ENCODE data around the gene MTR.

MTR gene

GRCh38 chr1:236751935-236752334 lies 43.2 kb upstream of the MTR start:
- DNase-seq (ENCODE audit: low spot score): no peak
- in situ Hi-C loops (cut with MboI; ENCODE audit: low pct_unique_long_range_greater_than_20kb, low sequenced_read_pairs, unreplicated experiment): no loop called here

GRCh38 chr1:236753516-236753915 lies 41.6 kb upstream of the MTR start:
- in situ Hi-C loops (cut with MboI; ENCODE audit: low pct_unique_long_range_greater_than_20kb, low sequenced_read_pairs, unreplicated experiment): no loop called here
- DNase-seq (ENCODE audit: low spot score): no peak
- TF ChIP-seq CTCF (IDR thresholded peaks at IDR 0.05; ENCODE audit: extremely low read depth, insufficient read depth, missing control alignments): peak; percentile 33

More at GRCh38 chr1:236751935-236752334, 43.2 kb upstream of the MTR start:
- TF ChIP-seq CTCF (IDR thresholded peaks at IDR 0.05; ENCODE audit: extremely low read depth, insufficient read depth, missing control alignments): no peak

DNA sequence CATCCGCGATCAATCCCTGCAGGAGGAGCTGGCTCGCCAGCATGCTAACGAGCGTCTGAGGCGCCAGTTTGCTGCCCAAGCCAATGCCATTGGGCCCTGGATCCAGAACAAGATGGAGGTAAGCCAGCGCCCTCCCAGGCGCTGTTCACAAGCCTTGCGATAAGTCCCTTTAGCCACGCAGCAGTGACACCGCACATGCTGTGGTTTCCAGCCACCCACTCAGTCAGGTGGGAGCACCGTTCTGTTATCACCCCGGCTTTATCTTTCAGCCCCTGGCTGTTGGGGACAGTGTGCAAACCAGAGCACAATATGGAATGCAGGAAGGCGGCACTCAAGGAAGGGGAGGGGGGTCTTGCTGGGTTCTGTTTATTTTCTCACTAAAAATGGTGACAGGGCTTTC lies 41.1 kb upstream of the MTR start:
- TF ChIP-seq CTCF (IDR thresholded peaks at IDR 0.05; ENCODE audit: extremely low read depth, insufficient read depth, missing control alignments): no peak
- DNase-seq (ENCODE audit: low spot score): no peak

DNA sequence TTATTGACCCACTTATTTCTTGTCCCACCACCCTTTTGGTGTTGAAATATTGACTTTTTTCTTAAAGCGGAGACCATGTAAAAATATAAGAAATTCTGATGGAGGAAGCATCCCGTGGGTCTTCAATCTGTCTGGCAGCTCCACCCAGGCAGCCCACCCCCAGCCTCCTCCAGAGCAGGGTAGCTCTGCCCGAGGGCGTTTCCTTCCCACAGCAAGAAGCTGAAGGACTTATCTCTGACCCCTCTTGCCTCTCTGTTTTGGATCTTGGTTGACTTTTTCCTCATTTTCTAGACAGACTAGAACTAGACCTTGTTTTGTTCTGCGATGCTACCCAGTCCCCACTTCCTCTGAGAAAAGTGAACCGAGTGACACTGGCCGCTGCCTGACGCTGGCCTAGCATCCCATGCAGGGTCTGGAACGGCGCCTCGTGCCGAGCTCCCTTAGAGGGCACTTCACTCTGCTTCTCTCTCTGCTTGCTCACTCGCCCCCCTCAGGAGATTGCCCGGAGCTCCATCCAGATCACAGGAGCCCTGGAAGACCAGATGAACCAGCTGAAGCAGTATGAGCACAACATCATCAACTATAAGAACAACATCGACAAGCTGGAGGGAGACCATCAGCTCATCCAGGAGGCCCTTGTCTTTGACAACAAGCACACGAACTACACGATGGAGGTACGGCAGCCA lies 40.4 kb upstream of the MTR start:
- TF ChIP-seq CTCF (IDR thresholded peaks at IDR 0.05; ENCODE audit: extremely low read depth, insufficient read depth, missing control alignments): no peak
- DNase-seq (ENCODE audit: low spot score): no peak
- in situ Hi-C loops (cut with MboI; ENCODE audit: low pct_unique_long_range_greater_than_20kb, low sequenced_read_pairs, unreplicated experiment): no loop called here

More for the DNA sequence above, 41.1 kb upstream of the MTR start:
- in situ Hi-C loops (cut with MboI; ENCODE audit: low pct_unique_long_range_greater_than_20kb, low sequenced_read_pairs, unreplicated experiment): no loop called here

DNA sequence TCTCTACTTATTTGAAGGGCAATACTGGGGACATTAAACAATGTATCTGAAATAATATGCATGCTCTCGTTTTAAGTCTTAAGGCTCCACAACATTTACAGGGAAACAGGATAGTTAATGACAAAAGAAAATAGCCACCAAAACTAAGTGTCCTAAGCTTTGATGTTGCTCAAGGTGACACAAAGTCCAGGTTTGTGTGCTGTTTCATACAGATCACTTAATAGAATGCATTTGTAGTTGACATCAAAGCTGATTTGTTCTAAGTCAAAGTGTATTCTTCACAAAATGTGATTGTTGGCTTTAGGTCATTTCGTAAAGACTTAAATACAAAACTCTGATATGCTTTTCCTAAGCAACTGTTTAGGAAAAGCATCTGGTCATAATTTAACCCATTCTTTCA lies 37.5 kb upstream of the MTR start:
- no peak for TF ChIP-seq CTCF (IDR thresholded peaks at IDR 0.05; ENCODE audit: extremely low read depth, insufficient read depth, missing control alignments)
- no peak for DNase-seq (ENCODE audit: low spot score)
- in situ Hi-C loops (cut with MboI; ENCODE audit: low pct_unique_long_range_greater_than_20kb, low sequenced_read_pairs, unreplicated experiment): no loop called here

- in situ Hi-C loops (cut with MboI; ENCODE audit: low pct_unique_long_range_greater_than_20kb, low sequenced_read_pairs, unreplicated experiment): no loop called here
- peak; percentile 66 for DNase-seq (ENCODE audit: low spot score)
- peak; percentile 62 for TF ChIP-seq CTCF (IDR thresholded peaks at IDR 0.05; ENCODE audit: extremely low read depth, insufficient read depth, missing control alignments)
Observed at GRCh38 chr1:236759252-236759859, 35.7 kb upstream of the MTR start.
